GM19463 (cell line): ENCODE data around the gene NAALADL2.
"Not testable (repeated sequence)": the region's sequence is repeated elsewhere in the genome, so short reads cannot be mapped to it uniquely, and the experiment has no call there.

Experiments used
- ATAC-seq: cut with Tn5 transposase; IDR thresholded peaks from one replicate; pipeline ENCODE4 v1.9.1; 2021; ENCODE audit warnings: mild to moderate bottlenecking, moderate library complexity; ENCODE audit not compliant: unreplicated experiment

The NAALADL2 gene

DNA sequence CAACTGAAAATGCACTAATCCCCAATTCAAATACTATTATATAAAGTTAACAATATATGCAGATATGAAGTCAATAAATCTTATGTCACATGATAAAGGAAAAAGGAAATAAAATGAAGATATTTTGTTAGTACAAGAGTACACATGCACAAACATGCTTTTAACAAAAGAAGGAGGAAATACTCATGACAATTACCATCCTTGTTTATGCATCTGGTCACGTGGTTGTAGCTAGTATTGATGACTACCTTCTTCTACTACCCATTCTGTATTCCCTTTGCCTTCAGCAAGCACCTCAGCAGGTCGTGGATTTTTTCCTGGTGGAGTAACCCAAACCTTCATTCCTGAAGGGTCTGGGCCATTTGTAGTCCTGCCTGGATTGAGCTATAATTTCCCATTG is 669.6 kb downstream of the NAALADL2 start:
- ATAC-seq, result not testable (repeated sequence)

DNA sequence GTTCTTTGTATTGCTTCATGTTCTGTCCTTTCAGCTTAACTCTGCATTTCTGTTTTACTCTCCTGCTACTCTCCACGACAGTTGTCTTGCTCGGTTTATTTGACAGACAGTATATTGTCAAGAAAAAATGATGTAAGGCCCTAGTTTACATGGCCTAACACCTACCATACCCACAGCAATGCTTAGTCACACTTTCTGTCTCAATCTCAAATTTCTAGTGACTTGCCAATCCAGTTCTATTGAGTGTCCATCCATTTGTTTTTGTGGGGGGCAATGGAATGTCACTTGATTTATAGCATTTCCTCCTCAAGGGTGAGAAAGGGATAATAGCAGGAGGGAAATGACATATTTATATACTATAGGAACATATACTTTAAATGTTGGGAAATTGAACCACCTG is 676.2 kb downstream of the NAALADL2 start:
- ATAC-seq, result no peak

DNA sequence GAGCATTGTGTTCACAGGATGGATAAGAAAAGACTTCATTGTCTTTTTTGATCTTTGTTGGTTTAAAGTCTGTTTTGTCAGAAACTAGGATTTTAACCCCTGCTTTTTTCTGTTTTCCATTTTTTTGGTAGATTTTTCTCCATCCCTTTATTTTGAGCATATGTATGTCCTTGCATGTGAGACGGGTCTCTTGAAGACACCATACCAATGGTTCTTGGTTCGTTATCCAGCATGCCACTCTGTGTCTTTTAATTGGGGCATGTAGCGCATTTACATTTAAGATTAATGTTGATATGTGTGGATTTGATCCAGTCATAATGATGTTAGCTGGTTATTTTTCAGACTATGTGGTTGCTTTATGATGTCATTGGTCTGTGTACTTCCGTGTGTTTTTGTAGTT is 687.0 kb downstream of the NAALADL2 start:
- ATAC-seq, result no peak

DNA sequence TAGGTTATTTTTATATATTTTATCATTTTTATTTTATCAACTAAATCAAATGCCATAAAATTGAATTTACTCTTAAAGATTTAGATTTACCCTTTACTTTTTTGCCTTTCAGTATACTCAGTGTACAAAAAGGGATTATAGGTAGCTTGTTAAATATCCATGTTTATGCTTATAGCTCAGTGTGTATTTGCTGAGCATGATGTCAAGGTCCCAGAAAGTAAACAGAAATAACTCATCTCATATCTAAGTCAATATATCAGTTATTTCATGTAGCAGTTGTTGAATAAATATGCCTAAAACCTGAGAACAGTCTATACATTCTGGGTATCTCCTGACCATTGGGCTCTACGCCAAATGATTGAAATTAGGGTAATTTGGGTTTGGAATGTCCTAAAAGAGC is 693.8 kb downstream of the NAALADL2 start:
- ATAC-seq, result no peak

DNA sequence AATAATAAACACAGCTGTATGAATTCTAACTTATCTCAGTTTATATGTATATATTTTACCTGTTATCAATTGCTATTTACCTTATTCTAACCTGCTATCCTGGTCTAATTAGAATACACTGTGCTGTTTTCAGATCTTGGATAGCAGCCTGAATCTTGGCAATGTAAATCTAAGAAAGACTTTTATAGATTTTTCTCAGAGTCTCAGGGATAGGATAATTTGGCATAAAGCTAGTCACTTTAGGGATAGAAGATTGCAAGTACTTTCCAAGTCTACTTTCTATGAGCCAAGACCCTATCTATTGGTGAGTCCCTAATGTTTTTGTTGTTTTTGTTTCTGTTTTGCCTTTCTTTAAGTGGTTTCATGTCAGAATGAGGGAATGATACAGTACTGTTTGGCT is 695.7 kb downstream of the NAALADL2 start:
- ATAC-seq, result no peak

DNA sequence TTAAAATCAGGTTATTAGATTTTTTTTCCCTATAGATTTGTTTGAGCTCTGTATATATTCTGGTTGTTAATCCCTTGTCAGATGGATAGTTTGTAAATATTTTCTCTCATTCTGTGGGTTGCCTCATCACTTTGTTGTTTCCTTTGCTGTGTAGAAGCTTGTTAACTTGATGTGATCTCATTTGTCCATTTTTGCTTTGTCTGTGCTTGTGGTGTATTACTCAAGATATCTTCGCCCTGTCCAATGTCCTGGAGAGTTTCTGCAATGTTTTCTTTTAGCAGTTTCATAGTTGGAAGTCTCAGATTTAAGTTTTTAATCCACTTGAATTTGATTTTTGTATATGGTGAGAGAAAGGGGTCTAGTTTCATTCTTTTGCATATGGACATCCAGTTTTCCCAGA is 699.1 kb downstream of the NAALADL2 start:
- no peak for ATAC-seq

DNA sequence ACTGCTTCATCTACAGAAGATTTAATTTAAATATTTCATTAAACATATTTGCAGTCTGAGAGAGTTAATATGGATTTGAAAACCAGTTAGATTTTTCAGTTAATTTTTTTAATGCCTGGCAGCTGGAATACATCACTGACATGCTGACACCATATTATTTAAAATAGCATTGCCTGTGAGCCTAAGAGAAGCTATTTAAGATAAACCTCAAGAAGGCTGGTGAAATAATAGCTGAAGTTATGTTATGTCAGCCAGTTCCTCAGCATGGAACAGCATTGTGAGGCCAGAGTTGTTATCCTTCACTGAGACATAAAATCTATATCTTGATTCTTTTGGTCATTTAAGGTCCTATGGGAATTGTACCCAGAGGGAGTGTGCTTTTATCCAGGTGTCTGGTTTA is 705.2 kb downstream of the NAALADL2 start:
- ATAC-seq, result no peak

DNA sequence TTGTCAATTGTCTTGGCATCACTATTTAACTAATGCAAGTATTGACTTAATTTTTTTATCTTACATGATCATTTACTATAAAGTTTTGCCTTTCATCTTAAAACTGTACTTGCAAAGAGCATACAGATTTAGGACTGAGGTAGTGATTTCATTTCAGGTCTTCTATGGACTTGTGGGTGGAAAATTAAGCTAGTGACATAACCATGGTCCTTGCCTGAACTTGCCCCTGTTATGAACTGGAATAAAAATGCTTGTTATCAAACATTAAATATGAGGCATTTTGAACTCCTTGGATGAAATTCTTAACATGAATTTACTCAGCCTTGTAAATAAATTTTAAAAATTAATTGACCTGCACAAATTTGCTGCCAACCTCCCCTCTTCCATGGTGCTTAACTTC is 712.0 kb downstream of the NAALADL2 start:
- ATAC-seq, result no peak

DNA sequence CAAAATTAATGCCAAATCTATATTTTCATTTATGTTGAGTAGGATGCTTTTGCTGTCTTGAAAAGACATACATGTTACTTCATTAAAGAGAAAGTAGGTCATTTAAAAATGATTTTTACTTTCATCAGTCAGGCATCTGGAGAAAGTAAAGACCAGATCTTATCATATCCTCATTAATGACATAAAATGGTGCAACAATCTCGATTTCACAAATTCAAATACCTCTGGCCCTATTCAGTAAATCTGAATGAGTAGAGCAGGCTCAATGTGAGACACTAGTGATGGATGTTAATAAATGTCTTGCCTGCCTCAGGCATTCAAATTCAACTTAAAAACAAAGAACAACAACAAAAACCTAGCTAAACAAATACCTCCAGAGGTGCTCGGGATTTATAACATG is 714.1 kb downstream of the NAALADL2 start:
- ATAC-seq, result no peak

DNA sequence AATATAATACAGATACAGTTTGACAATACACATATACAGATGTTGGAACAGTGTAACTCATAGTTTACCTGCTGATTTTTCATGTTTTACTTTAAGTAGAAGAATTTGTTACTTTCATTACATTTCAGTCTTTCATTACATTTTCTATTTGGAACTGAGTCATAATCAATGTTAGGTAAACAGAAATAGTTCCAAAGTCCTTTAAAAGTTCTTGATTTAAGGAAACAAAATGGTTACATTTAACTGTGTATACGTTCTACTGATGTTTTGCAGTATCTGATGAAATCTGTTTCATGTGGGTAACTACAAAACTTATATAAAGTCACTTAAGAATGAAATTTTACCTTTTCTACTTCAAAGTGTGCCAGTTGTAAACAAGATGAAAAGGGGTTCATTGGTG is 721.2 kb downstream of the NAALADL2 start:
- no peak for ATAC-seq

DNA sequence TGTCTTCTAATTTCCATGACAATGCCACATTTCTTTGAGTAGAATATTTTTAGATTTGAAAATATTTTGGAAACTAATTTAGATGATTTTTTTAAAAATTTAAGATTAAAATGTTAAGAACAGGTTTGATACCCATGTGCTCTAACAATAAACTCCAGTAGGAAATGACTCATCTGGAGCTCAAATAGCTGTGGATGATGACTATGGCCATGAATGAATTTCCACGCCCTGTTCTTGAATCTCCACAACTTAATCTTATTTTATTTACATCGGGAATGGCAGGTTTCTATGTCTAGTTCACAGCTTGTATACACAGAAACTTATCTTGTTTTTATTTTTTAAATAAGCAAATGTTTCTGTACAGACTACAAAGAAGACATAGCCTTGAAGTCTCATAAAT is 726.8 kb downstream of the NAALADL2 start:
- ATAC-seq, result no peak

DNA sequence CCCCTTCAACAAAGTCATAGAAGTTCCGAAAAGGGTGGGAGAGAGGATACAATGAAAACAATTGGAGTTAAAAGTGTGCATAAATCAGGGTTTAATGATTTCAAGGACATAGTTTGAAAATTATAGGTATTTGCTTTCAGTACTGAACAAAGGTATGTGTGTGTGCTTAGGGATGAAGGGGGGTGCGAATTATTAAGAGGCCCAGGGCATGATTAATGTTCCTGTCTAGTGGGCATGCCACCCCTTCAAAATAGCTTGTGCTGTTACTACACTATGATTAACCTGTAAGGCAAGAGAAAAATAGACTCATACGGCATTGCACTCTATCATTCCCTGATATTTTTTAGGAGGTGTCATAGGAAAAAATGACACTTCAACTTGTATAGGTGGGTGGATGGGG is 731.6 kb downstream of the NAALADL2 start:
- ATAC-seq, result no peak

DNA sequence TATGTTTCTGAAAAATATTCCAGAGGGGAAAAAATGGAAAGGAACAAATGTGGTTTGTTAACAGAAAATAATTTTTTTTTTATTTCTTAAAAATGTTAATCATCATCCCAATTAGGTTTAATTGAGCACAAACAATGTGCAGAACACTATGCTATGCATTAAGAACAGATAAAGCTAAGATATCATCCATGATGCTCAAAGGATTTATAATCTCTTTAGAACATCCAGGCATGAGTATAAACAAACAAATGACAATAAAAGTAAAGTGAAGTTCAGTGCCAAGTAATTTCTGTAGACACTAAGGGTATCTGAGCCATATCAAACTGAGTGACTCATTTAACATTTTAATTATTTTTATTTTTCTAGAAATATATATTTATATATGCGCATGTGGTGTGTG is 732.2 kb downstream of the NAALADL2 start:
- ATAC-seq, result no peak

DNA sequence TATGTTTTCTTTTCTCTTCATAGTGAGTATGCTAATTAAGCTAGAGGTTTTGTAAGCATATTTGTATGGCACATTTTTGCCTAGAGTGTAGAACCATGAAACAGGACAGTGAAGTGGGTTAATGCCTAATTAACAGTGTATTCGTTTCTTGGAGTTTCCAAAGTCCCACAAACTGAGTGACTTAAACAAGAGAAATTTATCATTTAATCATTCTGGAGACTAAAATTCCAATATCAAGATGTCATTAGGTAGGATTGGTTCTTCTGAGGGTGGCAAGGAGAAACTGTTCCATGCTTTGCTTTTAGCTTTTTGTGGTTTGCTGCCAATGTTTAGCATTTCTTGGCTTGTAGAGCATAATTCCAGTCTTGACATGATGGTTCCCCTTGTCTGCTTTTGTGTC is 734.2 kb downstream of the NAALADL2 start:
- no peak for ATAC-seq

DNA sequence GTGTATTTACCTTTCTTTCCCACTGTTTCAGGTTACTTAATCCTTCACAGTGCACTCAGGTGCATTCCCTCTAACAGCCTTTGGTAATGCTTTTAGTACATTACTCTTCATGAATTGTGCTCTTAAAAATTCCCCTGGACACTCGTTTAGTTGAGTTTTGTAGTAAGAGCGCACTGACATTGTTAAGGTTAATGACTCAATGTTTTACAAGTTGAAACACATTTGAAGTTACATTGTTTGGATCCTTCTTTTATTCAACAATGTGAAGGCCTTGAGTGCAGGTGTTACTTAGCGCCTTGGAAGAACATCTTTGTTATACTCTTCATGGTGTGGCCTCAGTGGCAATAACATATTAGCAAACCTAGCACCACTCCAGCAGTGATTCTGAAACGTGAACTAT is 739.6 kb downstream of the NAALADL2 start:
- ATAC-seq, result no peak

DNA sequence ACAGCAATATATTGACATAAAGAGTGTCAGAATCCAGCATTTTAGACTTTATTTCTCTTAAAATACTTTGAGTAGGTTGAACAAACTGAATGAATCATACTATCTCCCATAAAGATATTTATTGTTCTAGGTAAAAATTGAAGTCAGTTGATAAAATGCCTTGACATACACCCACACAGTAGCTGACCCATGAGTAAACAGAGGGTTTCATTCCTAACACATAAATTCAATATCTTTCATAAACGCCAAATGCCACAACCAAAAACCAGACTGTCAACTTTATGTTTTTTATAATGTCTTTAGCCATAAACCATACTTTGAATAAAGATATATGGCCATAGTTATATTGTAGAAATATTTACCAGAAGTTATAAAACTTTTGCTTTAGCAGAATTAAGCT is 742.4 kb downstream of the NAALADL2 start:
- no peak for ATAC-seq

DNA sequence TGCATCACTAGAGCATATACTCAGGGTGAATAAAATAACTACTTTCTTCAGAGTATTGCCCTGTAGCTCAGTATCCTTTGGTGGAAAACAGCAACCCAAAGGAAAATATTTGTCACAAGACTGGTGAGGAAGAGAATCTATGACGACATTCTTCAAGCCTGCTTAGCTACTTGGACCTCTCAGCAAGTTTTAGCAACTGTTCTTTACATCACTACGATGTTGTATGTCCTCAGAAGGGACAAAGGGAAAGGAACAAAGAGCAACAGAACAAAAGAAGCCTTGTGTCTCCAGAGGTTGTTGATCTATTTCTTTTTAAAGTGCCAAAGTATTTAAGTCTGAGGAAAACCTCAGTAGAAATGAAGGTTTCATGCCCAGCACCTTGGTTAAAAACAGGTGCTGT is 746.7 kb downstream of the NAALADL2 start:
- ATAC-seq, result no peak

DNA sequence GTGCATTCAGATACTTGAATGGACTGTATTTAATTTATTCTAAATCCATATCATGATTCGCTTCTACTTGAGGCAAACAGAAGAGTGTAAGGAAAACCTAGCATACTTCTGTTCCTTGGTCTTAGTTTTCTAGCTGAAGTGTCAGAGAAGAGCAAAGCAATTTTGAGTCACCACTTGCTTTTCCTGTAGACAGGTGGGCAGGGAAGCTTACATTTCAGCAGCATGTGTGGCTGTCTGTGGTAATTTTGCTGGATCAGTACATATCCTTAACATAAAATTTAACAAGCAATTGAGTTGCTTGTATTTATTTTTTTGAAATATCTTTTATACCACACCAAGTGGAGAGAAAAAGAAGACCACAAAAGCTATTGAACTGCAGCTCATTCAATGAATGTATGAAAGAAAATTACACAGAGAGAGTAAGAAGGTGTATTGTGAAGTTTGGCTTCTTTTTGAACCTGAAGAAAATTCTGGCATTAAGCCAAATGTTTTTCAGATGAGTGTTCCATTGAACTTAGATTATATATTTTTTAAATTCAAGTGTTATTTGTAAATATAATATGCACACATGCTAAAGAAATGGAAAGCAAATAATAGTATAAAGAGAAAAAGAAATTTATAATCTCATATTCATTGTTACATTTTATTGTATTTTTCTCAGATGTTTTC is 747.6 kb downstream of the NAALADL2 start:
- ATAC-seq, result no peak

DNA sequence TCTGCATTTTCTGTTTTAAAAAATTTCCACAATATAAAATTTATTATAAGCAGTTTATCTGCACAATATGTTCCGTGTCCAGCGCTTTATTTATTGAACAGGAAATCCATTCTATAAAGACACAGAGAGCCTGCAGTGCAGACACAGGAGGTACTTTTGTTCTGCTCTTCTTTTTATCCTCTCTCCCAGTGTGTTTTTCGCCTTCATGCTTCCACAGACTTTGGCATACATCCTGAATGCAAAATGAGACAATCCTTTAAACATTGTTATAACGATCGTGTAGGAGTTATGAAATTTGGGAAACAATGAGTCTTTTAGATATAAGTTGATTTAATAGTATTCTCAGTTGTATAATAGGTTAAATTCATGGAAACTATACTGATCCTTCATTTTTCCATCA is 749.2 kb downstream of the NAALADL2 start:
- ATAC-seq, result no peak

DNA sequence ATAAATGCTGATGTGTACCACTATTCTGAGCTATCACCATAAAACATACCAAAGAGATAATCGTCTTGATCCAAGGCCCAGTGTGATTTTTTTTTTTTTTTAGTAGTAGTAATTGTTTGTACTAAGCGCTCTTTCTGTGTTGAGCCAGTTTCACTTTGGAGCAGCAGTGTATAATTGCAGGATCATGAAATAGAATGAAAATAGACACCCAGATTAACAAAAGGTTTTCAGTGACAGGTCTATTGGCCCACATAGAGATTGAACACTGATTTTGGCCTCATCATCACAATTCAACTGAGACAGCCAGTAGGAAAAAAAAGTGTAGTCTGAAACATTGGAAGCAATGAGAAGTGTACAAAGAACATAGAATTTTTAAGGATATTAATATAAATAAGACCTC is 749.8 kb downstream of the NAALADL2 start:
- no peak for ATAC-seq

DNA sequence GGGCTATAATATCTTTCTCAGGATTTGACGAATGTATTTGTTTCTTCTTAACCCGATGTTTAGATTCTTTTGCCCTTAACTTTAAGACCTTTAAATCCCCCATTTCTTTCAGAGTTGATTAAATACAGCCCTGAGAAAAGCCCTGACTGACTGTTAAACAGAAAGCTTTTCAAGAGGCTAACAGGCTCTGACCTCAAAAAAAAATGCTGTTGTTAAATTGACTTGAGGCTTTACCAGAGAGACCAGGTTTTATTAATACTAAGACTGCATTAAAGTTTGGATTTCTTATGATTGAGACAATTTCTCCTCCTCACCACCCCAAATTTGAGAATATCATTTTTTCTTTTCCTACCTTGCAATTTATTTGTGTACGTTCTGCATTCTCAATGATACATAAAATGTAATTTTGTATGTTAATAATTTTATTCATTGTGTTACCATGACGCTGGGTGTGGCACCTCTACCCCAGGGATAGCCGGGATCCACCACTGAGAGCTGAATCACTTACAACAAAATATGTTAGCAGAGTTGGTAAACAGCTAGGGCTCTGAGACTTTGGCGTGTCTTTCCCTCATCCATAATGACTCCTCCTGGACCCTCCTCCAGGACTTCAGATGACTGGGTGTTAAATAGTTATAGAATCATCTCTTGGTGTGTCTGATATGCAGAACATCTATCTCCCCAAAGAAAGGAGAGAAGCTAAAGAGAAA is 753.5 kb downstream of the NAALADL2 start:
- no peak for ATAC-seq

DNA sequence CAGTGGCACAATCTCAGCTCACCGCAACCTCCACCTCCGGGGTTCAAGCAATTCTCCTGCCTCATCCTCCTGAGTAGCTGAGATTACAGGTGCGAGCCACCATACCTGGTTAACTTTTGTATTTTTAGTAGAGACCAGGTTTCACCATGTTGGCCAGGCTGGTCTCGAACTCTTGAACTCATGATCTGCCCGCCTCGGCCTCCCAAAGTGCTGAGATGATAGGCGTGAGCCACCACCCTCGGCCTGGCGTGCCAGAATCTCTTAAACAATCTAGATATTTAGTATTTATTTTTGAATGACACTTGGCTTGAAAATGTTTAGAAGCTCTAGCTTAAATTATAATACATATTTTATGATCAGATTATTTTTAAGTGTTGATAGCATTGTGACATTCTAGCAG is 755.0 kb downstream of the NAALADL2 start:
- not testable (repeated sequence) for ATAC-seq

DNA sequence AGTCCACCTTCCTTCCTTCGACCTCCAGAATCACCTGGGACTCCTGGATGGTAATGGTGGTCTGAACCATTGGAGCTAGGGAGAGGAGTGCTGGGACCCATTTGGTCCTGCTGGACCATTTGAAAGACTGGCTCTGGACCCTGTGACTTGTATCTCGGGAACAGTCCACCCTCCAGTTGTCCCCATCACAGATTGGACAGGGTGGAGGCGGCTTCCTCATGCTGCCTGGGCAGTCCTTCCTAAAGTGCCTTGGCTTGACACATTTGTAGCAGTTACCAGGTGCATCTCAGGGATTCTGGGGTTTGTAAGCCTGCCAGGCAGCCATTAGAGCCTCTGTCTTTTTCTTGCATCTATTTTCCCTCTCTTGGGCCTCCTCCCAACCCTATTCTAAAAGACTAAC is 758.1 kb downstream of the NAALADL2 start:
- no peak for ATAC-seq
